Measurements from ENCODE around the gene CLECL1. TPM values are rescaled to one million over a fixed set of nuclear protein-coding genes. Genes with fewer than 3 reads are reported as not detected.

The CLECL1 gene
- polyA plus RNA-seq, 1 of the 3 experiments (the other 2 are of a cell fraction) = not detected

GRCh38 chr12:9751204-9752144 lies 18.6 kb upstream of the CLECL1 start (continued):
- TF ChIP-seq CTCF (IDR thresholded peaks at IDR 0.05) (no peak; the same call in 1 of the 2 replicates), RAD21 (IDR thresholded peaks at IDR 0.05; ENCODE audit: low read length) (no peak), JUND (IDR thresholded peaks at IDR 0.05) (no peak), GABPA (IDR thresholded peaks at IDR 0.05; ENCODE audit: low read depth) (no peak), EP300 (IDR thresholded peaks at IDR 0.05; ENCODE audit: borderline replicate concordance in 1 of 2, low read depth in 1 of 2, low read length in 1 of 2) (no peak), YY1 (IDR thresholded peaks at IDR 0.05; ENCODE audit: low read depth) (no peak), TEAD4 (IDR thresholded peaks at IDR 0.05; ENCODE audit: borderline replicate concordance, insufficient read depth) (no peak)

GRCh38 chr12:9750276-9751203 lies 17.6 kb upstream of the CLECL1 start:
- Histone ChIP-seq H3K36me3 (replicated peaks in 1 of 2; ENCODE audit: control insufficient read depth in 1 of 2, insufficient read depth in 2 of 2, low read length in 1 of 2) (no peaks in the 10 kb centered on the region), H3K9me2 (no peaks in the 10 kb centered on the region), H4K20me1 (ENCODE audit: insufficient read depth) (no peaks in the 10 kb centered on the region), H3K9me3 (no peaks in the 10 kb centered on the region), H3K27ac (ENCODE audit: low read depth in 2 of 2, low read length in 1 of 2) (no peak overlapping the region), H3K79me2 (ENCODE audit: insufficient read depth) (no peaks in the 10 kb centered on the region), H2AFZ (ENCODE audit: low read depth) (no peak overlapping the region), H3K4me2 (peak overlapping the region; percentile 37; the same call in 1 of the 2 replicates), H3K27me3 (ENCODE audit: insufficient read depth) (peaks cover 21% of the 10 kb centered on the region), H3K9ac (no peak overlapping the region), H3K4me1 (ENCODE audit: control insufficient read depth in 1 of 2, insufficient read depth in 2 of 2, low read depth in 1 of 2, low read length in 1 of 2) (no peaks in the 10 kb centered on the region; a peak in 1 of 4 replicates), H3F3A (replicated peaks; ENCODE audit: insufficient read depth) (no peaks in the 10 kb centered on the region), H3K4me3 (ENCODE audit: low read depth in 2 of 2, low read length in 1 of 2) (peak overlapping the region in 1 of 2 experiments; percentile 34; a peak in 1 of 4 replicates)
- CTCF ChIA-PET = interaction anchor here (0.5 to 4.7 kb wide), 54 partner anchors 8 to 526 kb away, joined by 3 to 51 read pairs (median 4); partner anchors contain the start of genes CD69, CLEC12B, CLEC2B and CLECL1
- TF ChIP-seq CTCF (IDR thresholded peaks at IDR 0.05) (peak; percentile 83), SMC3 (IDR thresholded peaks at IDR 0.05; ENCODE audit: low read depth, low read length) (peak; percentile 36), TAF1 (IDR thresholded peaks at IDR 0.05; ENCODE audit: borderline replicate concordance, low read depth, low read length) (no peak), RAD21 (IDR thresholded peaks at IDR 0.05; ENCODE audit: low read length) (peak; percentile 61), REST (IDR thresholded peaks at IDR 0.05; ENCODE audit: low read depth, low read length) (no peak), TEAD4 (IDR thresholded peaks at IDR 0.05; ENCODE audit: borderline replicate concordance, insufficient read depth) (no peak), USF2 (IDR thresholded peaks at IDR 0.05; ENCODE audit: borderline replicate concordance, low read depth, low read length) (no peak), YY1 (IDR thresholded peaks at IDR 0.05; ENCODE audit: low read depth) (no peak)
- peak; percentile 67 for DNase-seq
- 2% methylated on average over 20 of the region's 20 CpGs for WGBS (ENCODE audit: low lambda C conversion rate)
- POLR2A ChIA-PET = no interaction called here

Measured in SK-N-SH (cell line).